ENCODE data around the gene HAX1. TPM values are rescaled to one million over a fixed set of nuclear protein-coding genes. Genes with fewer than 3 reads are reported as not detected.

The HAX1 gene
- total and polyA plus RNA-seq, 12 donors: 162 to 313 (median 172) TPM

DNA sequence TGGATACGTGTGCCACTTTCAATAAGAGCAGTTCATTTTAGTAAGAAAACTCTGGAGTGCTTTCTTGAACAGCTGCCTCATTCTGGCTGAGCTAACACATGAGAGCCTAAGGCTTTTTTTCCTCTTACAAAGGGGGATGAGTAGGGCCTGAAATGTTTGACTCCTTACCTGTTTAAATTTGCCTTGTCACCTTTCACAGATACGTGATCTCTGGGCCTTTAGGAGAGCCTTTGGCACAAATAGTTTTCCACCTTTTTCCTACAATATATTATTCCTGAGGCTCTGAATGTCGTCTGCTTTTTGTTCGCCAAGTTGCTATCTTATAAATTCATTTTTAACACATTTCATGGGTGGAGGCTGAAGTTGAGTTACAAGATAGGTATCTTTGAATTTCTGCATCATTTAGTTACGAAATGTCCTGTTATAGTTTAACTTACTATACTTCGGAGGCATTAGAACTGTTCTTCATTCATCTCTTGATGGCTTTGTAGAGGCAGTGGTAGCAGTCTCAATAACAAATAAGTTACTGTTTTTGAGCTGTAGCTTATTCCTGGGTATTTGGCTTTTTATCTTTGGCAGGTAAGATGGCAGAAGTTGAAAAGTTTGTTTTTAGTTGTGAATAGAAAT, 34.4 kb upstream of the HAX1 start:
- DNase-seq: no peak
- 91 to 95% methylated on average over 6 of the region's 6 CpGs for WGBS, 2 donors
- no peak for TF ChIP-seq CTCF (IDR thresholded peaks at IDR 0.05)
- intact Hi-C loops (cut with DNase I): no loop called here
- H3K36me3 ChIP-seq: peaks cover 0 to 100% (median 60%) of the 10 kb centered on the region in 9 donors
- no peaks in the 10 kb centered on the region for H3K9me3 ChIP-seq
- H3K4me1 ChIP-seq: no peaks in the 10 kb centered on the region
- no peak for ATAC-seq
- H3K27ac ChIP-seq: no peak overlapping the region
- no peaks in the 10 kb centered on the region for H3K27me3 ChIP-seq
- no peak overlapping the region for H3K4me3 ChIP-seq

- H3K9me3 ChIP-seq: no peaks in the 10 kb centered on the region
- peaks cover 7 to 100% (median 67%) of the 10 kb centered on the region in 9 donors for H3K36me3 ChIP-seq
- intact Hi-C loops (cut with DNase I): no loop called here
These were observed 32.9 kb upstream of the HAX1 start for GRCh38 chr1:154239491-154239890.

DNA sequence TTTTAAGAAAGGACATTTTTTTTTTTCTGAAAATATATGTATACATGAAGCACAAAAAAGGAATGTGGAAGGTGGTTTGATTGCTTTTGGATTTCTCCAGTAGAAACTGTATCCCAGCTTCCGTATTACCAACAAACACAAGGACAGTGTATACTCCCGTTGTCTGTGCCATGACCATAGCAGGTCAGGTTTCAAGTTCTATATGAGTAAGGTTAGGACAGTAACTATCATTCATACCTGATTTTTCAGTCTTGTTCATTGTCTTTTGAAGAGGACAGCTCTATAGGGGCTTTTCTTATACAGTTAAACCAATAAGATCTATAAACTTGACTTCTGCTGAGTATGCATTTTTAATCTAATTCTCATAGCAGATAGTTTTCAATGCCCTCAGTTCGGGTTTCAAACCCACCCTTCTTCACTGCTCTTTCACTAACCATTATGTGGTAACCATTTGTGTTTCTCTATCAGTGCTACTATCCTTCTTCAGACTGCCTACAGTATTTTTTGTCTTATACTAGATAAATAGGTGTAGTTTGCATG, 32.1 kb upstream of the HAX1 start:
- no peak for ATAC-seq

More at GRCh38 chr1:154239491-154239890, 32.9 kb upstream of the HAX1 start:
- no peak for DNase-seq
- TF ChIP-seq CTCF (IDR thresholded peaks at IDR 0.05): no peak
- H3K4me3 ChIP-seq: no peak overlapping the region
- H3K4me1 ChIP-seq: no peaks in the 10 kb centered on the region
- H3K27me3 ChIP-seq: no peaks in the 10 kb centered on the region
- no peak for ATAC-seq
- no peak overlapping the region for H3K27ac ChIP-seq
- 82 to 83% methylated on average over 3 of the region's 3 CpGs for WGBS, 2 donors

DNA sequence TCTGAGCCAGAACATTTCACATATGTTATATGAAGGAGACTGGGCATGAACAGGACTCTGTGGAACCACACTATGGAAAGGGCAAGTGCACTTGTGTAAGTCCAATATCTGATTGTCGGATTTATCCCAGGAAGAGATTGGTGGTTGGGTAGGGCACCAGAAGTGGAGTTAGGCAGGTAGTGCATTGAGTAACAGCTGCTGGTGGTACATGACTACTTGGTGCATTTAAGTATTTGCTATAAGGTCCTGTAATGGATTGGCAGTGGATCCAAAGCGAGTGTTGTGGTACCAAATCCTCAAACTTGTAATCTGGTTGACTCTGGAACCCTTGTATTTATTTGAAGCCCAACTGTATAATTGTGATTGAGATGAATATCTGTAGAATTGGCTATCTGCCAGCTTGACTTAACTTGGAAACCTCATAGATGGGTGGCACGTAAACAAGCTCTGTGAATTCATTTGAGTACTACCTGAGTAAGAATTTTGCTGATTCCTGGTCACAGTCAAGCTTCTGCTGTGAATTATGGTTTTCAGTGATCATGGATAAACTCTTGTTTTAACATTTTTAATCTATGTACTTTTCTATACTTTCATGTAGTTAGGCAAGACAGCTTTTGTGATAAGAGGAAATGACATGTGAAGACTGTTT, 30.6 kb upstream of the HAX1 start:
- Histone ChIP-seq H3K9me3 (no peaks in the 10 kb centered on the region), H3K36me3 (peaks cover 4 to 100% (median 68%) of the 10 kb centered on the region in 9 donors), H3K4me3 (no peak overlapping the region), H3K27ac (no peak overlapping the region), H3K4me1 (no peaks in the 10 kb centered on the region), H3K27me3 (no peaks in the 10 kb centered on the region)
- no peak for TF ChIP-seq CTCF (IDR thresholded peaks at IDR 0.05)
- DNase-seq: no peak
- intact Hi-C loops (cut with DNase I): no loop called here
- 87 to 91% methylated on average over 3 of the region's 3 CpGs for WGBS, 2 donors
- no peak for ATAC-seq

More for the DNA sequence above, 32.1 kb upstream of the HAX1 start:
- Histone ChIP-seq H3K4me1 (no peaks in the 10 kb centered on the region), H3K4me3 (no peak overlapping the region), H3K27me3 (no peaks in the 10 kb centered on the region), H3K27ac (no peak overlapping the region), H3K9me3 (no peaks in the 10 kb centered on the region), H3K36me3 (peaks cover 5 to 100% (median 67%) of the 10 kb centered on the region in 9 donors)
- 92 to 93% methylated on average over 3 of the region's 3 CpGs for WGBS, 2 donors
- no peak for TF ChIP-seq CTCF (IDR thresholded peaks at IDR 0.05)
- DNase-seq: no peak
- intact Hi-C loops (cut with DNase I): no loop called here
